LoVo (cell line): ENCODE results near the gene COX5B.
"Not testable (repeated sequence)": the region's sequence is repeated elsewhere in the genome, so short reads cannot be mapped to it uniquely, and the experiment has no call there.

Source experiments
- DNase-seq: peaks from one replicate; pipeline ENCODE4 v3.0.0-alpha.2; 2016; ENCODE audit warnings: low spot score

COX5B gene

GRCh38 chr2:97645695-97646629 lies at the start of gene COX5B:
TSS of gene COX5B (plus strand) at chr2:97646062. CDS start at chr2:97646087, 25 bp downstream.
- DNase-seq, result peak; percentile 98

- DNase-seq, result not testable (repeated sequence)
These were observed 49.7 kb upstream of the COX5B start for GRCh38 chr2:97596180-97596579.

- not testable (repeated sequence) for DNase-seq
These were observed 44.3 kb upstream of the COX5B start for GRCh38 chr2:97601537-97601936.

- DNase-seq, result not testable (repeated sequence)
These were observed 40.8 kb upstream of the COX5B start for GRCh38 chr2:97605109-97605508.

GRCh38 chr2:97605524-97606339 lies 40.1 kb upstream of the COX5B start:
- not testable (repeated sequence) for DNase-seq

GRCh38 chr2:97608745-97609144 lies 37.1 kb upstream of the COX5B start:
- DNase-seq, result not testable (repeated sequence)

- not testable (repeated sequence) for DNase-seq
These were observed 34.0 kb upstream of the COX5B start for GRCh38 chr2:97611895-97612294.

GRCh38 chr2:97615746-97616145 lies 30.1 kb upstream of the COX5B start:
- not testable (repeated sequence) for DNase-seq

GRCh38 chr2:97617911-97618310 lies 28.0 kb upstream of the COX5B start:
- DNase-seq, result no peak

GRCh38 chr2:97618939-97619827 lies 26.7 kb upstream of the COX5B start:
- not testable (repeated sequence) for DNase-seq

GRCh38 chr2:97620492-97620891 lies 25.4 kb upstream of the COX5B start:
- not testable (repeated sequence) for DNase-seq

GRCh38 chr2:97622976-97623375 lies 22.9 kb upstream of the COX5B start:
- DNase-seq, result not testable (repeated sequence)

GRCh38 chr2:97625354-97626048 lies 20.4 kb upstream of the COX5B start:
- not testable (repeated sequence) for DNase-seq

- not testable (repeated sequence) for DNase-seq
These were observed 19.8 kb upstream of the COX5B start for GRCh38 chr2:97626049-97626430.

- no peak for DNase-seq
These were observed 1.7 kb upstream of the COX5B start for GRCh38 chr2:97644023-97644717.

GRCh38 chr2:97645112-97645694 lies 659 bp upstream of the COX5B start:
- DNase-seq, result no peak

- no peak for DNase-seq
These were observed 1.1 kb downstream of the COX5B start for GRCh38 chr2:97646977-97647376.

- DNase-seq, result no peak
These were observed 5.3 kb downstream of the COX5B start for GRCh38 chr2:97651114-97651513.

- DNase-seq, result no peak
These were observed 7.6 kb downstream of the COX5B start for GRCh38 chr2:97653473-97653872.

GRCh38 chr2:97653874-97654273 lies 8.0 kb downstream of the COX5B start:
- no peak for DNase-seq
